AG10803 (cell line): ENCODE measurements around the gene SEC24D.

Experiments used
- DNase-seq: peaks from one replicate; pipeline ENCODE4 v3.0.0; 2010; ENCODE audit warnings: low read depth
- H3K4me3 ChIP-seq: 2 replicates; pipeline ENCODE4 v1.5.1; 2011; ENCODE audit warnings: mild to moderate bottlenecking, low read length, control low read depth
- CTCF ChIP-seq: conservative IDR thresholded peaks from 2 replicates; pipeline ENCODE4 v1.5.1; 2011; ENCODE audit warnings: mild to moderate bottlenecking, low read length, control low read depth, inconsistent platforms

Gene SEC24D

DNA sequence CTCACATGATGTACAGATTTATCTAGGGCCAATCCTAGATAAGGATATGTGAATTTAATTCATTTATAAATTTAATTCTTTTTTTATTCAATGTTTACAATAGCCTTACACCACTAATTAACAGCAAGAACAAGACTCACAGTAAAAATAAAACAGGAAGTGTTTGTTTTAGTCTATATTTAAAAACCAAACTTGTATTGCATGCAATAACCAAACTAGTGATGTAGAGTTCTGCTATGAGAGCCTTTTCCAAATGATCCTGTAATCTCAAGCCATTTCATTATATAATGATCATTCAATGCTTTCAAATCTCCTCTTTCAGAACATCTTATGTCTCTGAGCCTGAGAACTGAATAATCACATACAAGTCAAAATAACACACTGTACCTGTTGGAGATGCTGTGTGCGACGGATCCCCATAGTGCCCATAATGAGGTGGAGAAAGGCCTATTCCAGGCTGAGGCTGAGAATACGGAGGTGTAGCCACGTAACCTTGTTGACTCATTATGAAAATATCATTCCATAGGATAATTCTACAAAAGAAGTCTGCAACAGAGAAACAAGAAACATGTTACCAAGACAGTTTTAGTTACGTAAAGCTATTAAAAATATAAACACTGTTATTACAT, 2.6 kb downstream of the SEC24D start:
- peak overlapping the region; percentile 91 for H3K4me3 ChIP-seq
- no peak for TF ChIP-seq CTCF
- DNase-seq = no peak

- no peak for TF ChIP-seq CTCF
- DNase-seq = no peak
- H3K4me3 ChIP-seq = no peak overlapping the region
Observed at GRCh38 chr4:118829107-118829506, 6.8 kb downstream of the SEC24D start.

DNA sequence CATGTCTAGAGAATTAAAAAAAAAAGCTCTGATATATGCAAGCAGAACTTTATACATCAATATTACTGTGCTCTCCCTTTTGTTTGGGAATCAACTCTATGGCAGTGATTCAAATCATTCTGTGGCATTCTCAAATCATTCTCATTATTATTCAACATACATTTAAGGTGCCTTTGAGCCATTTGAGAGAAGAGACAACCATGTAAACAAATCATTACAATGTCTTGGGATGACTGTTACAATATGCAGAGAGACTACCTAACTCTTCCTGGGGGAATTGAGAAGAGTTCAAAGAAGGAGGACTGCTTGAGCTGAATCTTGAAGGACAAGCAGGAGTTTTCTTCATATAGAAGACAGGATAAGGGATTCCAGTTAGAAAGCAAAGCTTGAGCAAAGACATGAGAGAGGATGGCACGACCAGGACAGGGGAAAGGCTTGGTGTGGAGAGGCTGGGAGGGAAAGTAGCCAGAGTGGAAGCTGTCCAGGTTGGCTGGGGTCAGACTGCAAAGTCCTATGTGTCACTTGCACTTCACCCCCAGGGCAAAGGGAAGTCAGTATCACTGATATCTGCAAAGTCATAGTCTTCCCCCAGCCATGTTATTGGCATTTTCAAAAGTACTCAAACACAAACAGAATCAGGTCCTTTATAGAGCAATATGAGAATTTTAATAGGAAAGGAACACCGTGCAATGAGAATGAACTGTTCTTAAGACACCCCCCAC, 9.0 kb downstream of the SEC24D start:
- peak overlapping the region; percentile 22 for H3K4me3 ChIP-seq
- no peak for TF ChIP-seq CTCF
- no peak for DNase-seq

DNA sequence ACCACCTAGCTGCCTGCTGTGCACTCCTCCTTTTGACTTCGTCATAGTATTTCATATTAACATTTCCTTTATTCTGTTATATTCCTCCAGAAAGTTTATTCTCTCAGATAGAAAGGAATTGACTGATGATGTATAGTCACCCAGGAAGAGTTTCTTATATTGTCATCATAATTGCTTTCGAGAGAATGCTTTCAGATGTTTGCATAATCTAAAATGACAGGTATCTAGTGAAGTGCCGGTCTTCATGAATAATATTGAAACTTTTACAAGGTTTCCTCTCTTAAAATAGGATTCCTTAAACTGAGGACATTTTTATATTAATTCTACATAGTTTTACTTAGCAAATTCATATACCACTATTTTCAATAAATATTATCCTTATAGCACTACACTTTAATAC, 10.1 kb downstream of the SEC24D start:
- no peak for TF ChIP-seq CTCF
- H3K4me3 ChIP-seq = no peak overlapping the region
- no peak for DNase-seq

DNA sequence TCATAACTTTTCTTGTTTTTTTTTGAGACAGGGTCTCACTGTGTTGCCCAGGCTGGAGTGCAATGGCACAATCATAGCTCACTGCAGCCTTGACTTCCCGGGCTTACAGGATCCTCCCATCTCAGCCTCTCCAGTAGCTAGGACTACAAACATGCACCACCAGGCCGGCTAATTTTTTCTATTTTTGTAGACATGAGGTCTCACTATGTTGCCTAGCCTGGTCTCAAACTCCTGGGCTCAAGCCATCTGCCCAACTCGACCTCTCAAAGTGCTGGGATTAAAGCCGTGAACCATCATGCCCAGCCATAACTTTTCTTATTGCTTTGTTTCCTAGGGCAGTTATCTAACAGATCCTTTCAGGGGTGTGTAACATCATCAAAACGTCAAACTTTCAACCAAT, 11.8 kb downstream of the SEC24D start:
- H3K4me3 ChIP-seq = no peak overlapping the region
- DNase-seq = no peak
- TF ChIP-seq CTCF = no peak

DNA sequence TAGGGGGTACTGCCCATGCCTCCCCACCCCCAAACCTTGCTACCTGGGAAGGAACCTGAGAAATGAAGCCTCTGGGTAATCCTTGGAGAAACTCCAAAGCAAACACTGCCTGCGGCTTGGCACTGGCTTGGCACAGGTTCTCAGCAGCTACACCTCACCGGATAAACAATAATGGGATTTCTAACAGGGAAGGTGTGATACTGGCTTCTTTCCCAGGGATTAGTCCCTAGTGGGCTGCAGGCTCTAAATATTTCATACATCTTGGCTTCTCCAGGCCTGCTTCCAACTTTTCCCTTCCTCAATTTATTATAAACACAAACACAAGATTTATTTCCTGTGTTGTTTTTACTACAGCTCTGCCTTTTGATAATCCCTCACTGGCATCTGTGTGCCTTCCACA, 12.5 kb downstream of the SEC24D start:
- no peak for DNase-seq
- no peak for TF ChIP-seq CTCF
- H3K4me3 ChIP-seq = no peak overlapping the region

GRCh38 chr4:118821590-118822293, 14.2 kb downstream of the SEC24D start:
- TF ChIP-seq CTCF = no peak
- H3K4me3 ChIP-seq = no peak overlapping the region
- no peak for DNase-seq
